Endometrial microvascular endothelial cells (primary cell): ENCODE measurements around the gene POP7. TPM values are rescaled to one million over a fixed set of nuclear protein-coding genes. Genes with fewer than 3 reads are reported as not detected.

Experiments used
- in situ Hi-C: cut with HindIII; loops from 2 replicates; pipeline ENCODE4 v1.10.0; 2017; ENCODE audit warnings: low sequenced_read_pairs, low pct_unique_long_range_greater_than_20kb; ENCODE audit errors: inconsistent ontology term
- total RNA-seq: library from RNA; depleted of rRNA; stranded (reverse); fragments of >200 nt; gene quantifications from one replicate; pipeline ENCODE4 v1.2.3, GENCODE V29; 2015; ENCODE audit errors: inconsistent ontology term

Gene POP7
- total RNA-seq, 1 donor from 2014 or later, result 51.1 TPM

DNA sequence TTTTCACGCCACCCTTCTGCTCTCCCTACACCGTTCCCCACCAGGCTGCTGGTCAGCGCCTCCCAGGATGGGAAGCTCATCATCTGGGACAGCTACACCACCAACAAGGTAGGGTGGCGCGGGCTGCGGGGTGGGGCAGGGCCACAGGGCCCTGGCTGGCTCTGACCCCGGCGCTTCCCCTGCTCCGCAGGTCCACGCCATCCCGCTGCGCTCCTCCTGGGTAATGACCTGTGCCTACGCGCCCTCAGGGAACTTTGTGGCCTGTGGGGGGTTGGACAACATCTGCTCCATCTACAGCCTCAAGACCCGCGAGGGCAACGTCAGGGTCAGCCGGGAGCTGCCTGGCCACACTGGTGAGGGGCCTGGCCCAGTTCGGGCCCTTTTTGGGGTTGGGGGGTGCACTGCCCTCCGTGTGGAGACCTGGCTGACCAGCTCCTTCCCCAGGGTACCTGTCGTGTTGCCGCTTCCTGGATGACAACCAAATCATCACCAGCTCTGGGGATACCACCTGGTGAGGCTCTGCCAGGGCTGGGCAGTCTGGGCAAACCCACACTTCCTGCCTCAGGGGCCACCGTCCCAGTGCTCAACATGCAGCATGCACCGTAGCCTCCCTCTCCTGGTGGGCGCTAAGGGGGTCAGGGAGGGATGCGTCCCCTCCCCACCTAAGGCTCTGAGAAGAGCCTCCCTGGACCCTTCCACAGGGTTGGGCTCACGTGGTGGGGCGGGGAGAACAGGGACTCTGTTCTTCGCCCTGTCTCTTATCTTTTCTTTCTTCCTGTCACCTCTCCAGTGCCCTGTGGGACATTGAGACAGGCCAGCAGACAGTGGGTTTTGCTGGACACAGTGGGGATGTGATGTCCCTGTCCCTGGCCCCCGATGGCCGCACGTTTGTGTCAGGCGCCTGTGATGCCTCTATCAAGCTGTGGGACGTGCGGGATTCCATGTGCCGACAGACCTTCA lies 28.3 kb upstream of the POP7 start:
- in situ Hi-C loops, result no loop called here

DNA sequence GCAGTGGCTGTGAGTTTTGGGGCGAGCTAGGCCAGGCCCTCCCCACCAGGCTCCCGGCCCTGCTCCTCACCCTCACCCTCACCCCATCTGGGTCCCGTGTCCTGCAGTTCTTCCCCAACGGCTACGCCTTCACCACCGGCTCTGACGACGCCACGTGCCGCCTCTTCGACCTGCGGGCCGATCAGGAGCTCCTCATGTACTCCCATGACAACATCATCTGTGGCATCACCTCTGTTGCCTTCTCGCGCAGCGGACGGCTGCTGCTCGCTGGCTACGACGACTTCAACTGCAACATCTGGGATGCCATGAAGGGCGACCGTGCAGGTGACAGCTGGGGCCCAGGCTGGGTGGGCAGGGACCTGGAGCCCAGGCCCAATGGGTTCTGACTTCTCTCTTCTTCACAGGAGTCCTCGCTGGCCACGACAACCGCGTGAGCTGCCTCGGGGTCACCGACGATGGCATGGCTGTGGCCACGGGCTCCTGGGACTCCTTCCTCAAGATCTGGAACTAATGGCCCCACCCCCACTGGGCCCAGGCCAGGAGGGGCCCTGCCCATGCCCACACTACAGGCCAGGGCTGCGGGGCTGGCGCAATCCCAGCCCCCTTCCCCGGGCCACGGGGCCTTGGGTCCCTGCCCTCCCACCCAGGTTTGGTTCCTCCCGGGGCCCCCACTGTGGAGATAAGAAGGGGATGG lies 27.5 kb upstream of the POP7 start:
- in situ Hi-C loops, result no loop called here

DNA sequence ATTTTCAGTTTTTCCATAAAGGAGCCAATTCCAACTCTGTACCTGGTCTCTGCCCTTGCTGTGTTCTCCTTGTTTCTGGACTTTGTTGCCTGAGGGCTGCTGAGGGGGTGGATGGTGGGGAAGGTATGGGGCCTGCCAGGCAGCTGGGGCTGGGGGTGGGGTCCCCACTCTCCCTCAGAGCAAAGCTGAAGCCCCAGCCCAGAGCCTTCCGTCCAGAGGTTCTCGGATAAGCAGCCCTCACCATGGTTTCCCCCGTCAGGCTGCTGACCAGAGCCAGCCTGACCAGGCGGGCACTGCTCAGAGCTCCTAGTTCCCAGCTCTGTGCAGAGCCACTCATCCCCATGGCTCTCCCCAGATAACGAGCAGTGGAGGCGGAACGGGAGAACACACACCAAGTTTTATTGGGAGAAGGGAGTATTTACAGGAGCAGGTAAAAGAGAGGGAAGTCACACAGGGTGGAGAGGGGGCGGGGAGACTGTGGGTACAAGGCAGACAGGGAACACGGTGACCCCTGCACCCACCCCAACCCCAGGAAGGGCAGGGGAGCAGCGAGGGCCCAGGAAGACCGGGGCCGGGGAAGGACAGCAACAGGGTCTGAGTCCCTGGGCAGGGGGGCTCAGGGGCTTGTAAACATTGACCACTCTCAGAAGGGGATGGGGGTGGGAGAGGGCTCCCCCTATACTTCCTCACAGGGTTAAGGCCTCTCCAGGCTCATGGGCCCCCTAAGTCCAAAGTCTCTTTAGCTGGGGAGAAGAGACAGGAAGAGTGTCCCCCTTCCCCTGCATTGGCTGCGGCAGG lies 26.6 kb upstream of the POP7 start:
- in situ Hi-C loops, result no loop called here

DNA sequence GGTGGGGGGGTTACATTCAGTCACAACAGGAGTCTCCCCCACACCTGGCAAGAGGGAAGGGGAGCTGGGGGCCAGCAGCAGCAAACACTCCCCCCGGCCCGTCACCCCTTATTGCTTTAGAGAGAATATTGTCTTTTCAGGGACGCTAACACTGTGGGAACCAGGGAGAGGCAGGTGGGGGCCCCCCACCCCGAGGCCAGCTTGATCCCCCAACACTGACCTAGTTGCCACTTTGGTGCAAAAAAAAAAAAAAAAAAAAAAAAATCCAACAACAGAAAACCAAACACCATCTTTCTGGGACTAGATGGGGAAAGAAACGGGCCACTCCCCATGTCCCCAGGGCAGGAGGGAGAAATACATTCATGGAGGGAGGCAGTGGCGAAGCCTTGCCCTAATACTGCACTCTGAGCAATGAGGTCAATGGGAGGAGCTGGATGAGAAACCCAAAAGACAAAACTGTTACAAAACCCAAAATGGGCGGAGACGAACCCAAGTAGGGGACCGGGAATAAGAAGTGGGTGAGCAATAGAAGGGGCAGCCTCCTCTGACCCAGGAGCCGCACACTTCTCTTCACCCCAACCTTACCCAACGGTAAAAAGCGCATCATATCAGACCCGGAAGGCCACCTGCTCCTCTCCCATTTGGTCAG lies 25.9 kb upstream of the POP7 start:
- in situ Hi-C loops, result no loop called here

DNA sequence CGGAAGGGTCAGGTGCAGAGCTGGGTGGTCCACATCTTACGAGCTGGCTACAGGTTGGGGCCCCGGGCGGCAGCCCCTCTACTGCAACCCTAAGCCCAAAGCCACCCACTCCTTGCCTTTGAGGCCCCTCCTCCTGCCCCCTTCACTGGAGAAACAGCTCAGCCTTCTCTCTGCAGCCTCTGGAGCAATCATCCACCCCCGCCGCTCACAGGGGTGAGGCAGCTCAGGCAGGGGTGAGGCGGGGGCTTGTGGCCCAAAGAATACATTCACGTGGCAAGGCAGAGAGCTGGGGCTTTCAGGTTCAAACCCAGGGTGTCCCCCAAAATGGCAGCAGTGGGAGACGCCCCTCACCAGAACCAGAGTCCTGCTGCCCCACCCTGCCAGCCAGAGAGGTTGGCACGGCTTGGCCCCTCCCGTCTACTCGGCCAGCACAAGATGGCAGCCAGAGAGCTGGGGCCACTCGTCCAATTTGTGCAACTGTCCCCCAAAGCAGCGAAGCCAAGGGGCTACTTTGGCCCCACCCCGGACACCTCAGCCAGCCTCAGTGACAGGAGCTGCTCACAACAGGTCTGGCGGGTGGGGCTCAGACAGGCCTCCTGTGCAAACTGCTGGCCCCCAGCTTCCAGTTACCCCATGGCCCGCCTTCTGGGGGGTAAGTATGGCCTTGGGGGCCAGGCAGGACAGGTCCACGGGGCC lies 25.2 kb upstream of the POP7 start:
- in situ Hi-C loops, result no loop called here

DNA sequence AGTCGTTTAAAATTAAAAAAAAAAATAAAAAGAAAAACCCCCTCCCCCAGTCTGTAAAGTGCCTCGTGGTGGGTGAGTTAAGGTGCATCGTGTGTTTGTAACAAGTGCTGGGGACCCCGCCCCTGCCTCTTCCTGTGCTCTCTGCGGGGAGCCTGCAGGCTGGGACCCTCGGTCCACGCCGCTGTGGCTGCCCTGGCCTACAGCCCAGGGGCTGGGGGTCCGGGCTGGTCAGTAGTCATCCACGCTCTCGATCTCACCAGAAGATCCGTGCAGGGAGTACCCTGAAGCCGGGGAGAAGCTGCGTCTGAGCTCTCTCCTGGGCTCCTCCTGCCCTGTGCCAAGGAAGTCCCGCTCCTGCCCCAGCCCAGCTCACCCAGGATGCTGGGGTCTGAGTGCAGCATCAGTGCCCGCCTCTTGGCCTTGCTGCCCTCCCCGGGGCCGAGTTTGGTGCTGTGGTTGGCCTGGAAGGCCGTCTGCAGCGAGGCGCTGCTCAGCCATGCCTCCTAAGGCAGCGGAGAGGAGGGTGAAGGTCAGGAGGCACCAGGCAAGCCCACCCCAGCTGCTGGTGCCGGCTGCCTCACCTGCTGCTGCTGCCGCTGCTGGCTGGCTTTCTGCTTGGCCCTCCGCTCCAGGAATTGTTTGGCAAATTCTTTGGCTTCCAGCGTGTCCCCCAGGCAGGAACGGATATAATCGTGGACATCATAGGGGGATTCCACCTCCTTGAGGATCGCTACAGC lies 24.3 kb upstream of the POP7 start:
- in situ Hi-C loops, result no loop called here

DNA sequence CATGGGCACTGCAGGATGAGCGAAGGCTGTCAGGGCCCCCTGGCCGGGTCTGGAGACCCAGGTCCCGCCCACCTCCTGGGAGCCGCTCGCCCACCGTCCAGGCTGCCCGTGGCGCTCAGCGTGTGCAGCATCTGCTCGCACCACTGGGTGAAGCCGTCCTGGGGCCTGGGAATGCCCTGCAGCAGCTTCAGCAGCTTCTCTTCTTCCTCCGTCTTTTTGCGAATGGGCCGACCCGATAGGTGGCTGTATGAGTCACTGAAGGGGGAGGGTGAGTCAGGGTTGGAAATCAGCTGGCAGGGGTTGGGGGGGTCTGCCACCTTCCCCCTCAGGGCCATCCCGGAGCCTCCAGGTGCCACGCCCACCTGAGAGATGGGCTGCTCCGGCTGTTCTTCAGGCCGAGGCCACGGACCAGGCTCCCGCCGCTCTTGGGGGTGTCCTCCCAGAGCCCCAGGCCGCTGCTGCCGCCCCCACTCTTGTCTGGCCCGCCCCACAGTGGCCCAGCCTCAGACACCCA lies 23.6 kb upstream of the POP7 start:
- in situ Hi-C loops, result no loop called here

DNA sequence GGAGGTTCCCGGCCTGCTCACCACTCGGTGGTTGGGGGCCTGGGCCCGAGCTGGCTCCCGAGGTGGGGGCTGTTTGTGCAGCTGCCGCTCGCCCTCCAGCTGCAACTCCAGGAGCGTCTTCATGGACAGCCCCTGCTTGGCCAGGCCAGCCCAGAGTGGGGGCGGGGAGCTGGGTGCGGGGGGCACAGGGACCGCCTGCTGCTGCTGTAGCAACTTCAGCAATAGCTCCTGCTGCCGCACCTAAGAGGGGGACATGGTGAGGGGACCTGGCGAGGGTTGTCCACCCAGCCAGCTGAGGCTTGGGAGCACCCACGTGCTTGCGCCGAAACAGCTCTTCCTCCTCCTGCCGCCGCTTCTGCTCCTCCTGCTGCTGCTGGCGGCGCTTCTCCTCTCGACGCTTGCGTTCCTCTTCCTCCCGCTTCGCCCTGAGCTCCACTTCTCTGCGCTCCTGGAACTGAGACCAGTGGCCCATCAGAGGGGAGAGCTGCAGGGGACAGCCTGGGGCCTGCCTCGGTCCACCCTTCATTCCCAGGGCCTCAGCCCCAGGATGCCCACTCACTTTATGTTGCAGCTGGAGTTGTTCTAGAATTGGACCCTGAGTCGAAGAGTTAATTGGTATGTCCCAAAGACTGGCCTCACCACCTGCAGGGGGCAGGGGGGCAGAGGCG lies 22.8 kb upstream of the POP7 start:
- in situ Hi-C loops, result no loop called here

DNA sequence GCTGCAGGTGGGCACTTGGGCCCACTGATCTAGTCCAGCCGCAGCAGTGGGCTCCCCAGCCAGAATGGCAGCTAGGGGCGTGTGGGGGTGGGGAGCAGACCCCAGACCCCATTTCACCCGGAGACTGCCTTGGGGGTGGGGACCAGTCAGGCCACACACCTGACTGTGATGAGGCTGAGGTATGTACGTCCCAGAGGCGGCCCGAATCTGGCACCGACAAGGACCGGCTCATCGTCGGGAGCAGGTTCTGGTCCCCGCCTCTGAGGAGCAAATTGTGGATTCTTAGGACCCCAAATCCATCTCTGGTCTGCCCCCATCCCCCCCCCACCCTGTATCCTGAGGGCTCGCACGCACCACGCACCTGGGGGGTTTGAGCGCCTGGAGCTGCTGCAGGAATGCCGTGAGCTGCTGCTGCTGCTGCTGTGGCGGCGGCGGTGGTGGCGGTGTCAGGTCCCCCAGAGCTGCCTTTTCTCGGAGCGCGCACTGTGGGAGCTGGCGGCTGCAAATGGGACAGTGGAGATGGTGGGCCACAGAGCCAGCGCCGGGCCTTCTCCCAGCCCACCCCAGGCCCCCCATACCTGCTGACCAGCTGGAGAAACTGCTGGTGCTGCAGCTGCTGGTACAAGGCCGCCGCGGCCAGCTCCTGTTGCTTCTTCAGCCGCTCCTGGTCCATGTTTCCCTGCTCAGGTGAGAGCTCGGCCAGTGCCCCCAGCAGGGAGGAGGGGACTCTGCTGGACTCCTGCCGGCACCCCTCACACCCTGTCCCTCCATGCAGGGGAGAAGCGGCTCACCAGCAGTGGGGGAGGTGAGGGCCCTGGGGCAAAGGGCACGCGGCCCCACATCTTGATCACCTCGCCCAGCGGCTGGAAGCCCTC lies 22.0 kb upstream of the POP7 start:
- in situ Hi-C loops, result no loop called here

DNA sequence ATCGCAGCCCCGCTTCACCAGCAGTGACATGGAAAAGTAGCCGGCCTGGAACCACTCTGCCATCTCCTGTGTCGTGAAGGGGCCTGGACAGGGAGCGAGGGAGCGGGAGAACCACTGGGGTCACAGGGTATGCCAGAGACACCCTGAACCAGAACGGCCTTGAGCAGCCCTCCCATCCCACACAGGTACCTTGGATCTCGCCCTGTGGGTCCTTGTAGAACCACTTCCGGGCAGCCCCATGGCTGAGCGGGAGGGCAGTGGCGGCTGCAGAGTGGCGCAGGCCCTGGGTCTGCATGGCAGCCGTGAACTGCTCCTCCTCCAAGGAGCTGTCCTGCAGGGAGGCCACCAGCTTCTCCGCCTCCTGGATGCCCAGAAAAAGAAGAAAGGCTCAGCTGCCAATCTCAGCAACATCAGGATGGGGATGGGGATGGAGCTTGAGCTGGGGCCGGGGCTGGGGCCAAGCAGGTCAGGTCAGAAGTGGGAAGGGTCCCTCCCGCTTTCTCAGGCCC lies 21.3 kb upstream of the POP7 start:
- in situ Hi-C loops, result no loop called here

DNA sequence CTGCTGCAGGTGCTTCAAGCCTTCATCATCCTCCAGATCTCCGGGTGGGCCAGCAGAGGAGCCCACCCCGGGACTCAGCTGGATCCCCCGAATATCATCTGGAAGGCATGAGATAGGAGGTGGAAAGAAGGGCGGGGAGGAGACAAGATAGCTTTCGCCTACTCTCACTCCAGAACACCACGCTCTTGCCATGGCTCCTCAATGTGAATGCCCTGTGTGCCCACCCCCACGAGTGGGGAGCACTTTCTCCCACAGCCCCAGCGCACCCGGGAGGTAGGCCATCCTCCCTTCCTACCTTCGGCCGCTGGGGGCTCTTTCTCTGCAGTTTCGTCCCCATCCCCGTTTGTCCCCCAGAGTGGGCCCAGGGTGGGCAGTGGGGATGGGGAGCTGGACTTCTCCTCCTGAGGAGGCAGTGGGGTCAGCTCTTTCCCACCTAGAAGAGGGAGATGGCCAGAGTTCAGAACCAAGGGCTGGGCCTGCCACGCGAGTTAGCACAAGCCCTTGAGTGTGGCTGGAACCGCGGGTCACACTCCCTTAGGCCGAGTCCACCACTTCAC lies 20.8 kb upstream of the POP7 start:
- in situ Hi-C loops, result no loop called here

DNA sequence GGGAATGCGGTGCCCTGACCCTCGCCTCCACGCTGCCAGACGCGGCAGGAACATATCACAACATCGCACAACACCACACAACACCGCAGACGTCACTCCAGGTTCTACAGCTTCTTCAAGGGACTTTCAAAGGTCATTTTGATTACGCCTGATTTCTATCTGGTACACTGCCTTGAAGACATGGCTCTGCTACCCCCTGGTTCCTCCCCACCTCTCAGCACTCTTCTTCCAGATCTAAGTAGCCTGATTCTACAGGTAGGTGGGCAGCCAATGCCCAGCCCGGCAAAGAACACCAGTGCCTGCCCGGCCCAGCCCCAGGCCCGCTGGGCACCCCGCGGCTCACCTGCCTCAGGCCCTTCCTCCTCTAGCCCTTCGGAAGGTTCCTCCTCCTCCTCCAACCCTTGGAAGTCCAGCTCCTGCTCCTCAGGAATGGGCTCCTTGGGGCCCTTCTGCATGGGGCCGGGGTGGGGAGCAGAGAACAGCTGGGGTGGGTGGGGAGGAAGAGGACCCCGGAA lies 20.2 kb upstream of the POP7 start:
- in situ Hi-C loops, result no loop called here

DNA sequence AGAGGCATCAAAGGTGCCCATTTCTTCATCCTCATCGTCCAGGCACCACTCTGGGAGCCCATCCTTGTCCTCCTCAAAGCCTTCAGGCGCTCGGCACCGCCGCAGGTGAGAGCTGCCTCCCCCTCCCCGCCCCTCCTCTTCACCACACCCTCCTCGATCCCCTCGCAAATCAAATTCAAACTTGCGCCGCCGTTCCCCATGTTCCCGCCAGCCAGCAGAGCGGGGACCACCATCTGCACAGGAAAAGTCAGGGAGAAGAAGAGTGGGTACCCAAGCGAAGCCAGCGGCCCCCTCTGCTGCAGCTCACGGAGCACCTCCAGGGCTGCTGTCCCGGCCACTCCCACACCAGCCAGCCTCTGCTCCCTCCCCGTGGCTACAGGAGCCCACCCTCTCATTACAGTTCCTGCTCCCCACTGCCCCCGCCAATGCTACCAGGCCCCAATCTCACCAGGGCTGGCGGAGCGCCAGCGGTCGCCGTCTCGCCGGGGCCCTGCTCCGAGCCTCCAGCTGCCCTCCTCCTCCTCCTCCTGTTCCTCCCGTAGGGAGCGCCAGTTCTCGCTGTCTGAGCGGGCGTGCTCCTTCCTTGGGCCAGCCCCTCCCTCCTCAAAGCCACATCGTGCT lies 19.6 kb upstream of the POP7 start:
- in situ Hi-C loops, result no loop called here

DNA sequence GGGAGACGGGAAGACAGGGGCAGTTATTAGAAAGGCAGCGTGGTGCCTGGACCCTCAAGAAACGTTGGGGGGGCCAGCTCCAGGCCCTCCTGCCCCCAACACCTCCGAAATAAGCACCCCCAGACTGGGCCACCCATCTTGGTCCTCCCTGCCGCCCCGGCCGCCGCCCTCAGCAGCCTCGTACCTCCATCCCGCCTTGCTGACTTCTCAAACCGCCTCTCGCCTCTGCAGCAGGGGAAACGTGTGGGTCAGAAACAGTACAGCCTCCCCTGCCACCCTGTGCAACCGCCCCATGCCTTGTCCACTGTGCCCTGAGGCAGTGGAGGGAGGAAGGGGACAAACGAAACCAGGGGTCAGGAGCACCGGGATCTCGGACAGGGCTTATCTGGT lies 19.1 kb upstream of the POP7 start:
- in situ Hi-C loops, result no loop called here

DNA sequence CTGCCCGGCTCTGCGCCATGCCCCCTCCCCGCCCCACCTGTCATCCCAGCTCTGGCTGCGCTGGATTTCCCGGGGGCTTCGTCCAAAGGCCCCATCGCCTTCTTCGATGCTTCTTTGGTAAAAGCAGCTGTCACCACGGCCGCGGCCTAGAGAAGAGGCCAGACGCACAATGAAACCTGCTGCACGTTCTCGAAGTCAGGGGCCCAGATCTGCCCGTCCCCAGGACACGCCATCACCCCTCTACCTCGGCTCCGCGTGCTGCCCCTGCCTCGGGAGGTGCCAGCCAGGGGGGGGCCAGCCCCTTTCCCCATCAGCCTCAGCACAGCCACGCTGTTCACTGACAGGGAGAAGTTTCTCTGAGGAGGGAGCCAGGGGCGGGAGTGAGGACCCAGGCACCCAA lies 18.7 kb upstream of the POP7 start:
- in situ Hi-C loops, result no loop called here
